ENCODE data around the gene AKT1.

The AKT1 gene

GRCh38 chr14:104798300-104799243 lies 3.0 kb upstream of the AKT1 start:
- FAIRE-seq: peak; percentile 3

GRCh38 chr14:104797115-104798044 lies 1.8 kb upstream of the AKT1 start:
- FAIRE-seq: no peak

GRCh38 chr14:104796687-104797081 lies 1.1 kb upstream of the AKT1 start:
- no peak for FAIRE-seq

DNA sequence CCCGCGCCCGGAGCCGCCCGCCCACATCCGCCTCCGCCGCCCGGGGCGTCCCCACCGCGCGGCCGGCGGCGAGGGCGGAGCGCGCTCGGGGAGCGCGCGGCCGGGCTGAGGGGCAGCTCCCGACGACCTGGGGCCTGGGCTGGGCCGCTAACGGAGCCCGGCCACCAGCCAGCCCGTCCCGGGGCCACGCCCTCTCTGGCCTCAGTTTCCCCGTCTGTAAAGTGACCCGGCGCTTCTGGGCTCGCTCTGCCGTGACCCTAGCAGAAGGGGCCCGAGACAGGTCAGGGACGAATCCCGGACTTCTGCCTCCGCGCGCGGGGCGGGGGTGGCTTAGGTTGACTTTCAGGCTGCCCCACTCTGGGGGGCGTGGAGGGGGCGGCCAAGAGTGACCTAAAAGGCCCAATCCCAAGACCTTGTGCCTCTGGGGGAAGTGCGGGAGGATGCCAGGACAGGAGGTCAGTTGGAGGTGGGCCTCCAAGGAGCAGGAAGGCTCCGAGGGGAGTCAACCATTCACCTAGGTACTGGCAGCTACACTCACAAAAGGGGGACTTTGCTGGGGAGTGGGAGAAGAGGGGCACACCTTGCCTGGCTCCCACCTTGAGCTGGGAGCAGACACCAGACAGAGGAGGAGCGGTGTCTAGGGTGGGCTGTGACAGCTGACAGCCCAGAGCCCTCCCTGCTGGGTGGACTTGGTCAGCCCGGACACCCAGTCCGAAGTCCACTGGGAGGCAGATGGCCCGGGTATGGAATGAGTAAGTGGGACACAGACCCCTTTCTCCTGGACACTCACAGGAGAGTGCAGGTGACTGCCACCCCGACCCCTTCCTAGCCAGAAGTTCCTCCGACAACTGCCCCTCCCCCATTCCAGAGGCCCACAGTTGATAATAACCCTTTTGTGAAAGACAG lies 486 bp upstream of the AKT1 start:
- FAIRE-seq: no peak

DNA sequence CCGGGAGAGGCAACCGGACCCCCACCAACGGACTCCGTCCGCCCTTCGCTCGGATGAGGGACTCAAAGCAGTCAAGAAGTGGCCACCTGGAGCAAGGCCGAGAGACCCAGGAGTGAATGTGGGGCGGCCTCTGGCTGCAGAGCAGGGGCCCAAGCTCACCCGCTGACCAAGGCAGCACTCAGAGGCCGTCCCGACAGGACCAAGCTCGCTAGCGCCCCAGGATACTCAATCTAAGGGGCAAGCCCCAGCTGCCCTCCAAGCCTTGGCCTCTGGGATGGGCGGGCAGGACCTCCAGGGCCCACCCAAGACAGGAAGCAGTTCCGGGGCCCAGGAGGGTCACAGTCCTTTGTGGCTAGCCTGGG lies 936 bp downstream of the AKT1 start:
- no peak for FAIRE-seq

- FAIRE-seq: peak; percentile 89
Observed at GRCh38 chr14:104794099-104794498, 1.4 kb downstream of the AKT1 start.

DNA sequence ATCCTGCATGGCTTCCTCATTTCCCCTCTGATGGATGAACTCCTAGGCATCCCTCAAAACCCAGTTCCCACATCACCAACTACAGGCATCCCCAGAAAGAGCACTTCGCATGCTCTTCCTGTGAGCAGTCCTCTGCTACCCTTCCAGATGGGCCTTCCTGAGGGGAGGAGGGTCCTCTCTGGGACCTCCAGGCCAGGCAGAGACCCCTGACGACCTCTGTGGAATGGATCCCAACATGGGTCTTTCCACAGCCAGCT lies 1.9 kb downstream of the AKT1 start:
- FAIRE-seq: no peak

DNA sequence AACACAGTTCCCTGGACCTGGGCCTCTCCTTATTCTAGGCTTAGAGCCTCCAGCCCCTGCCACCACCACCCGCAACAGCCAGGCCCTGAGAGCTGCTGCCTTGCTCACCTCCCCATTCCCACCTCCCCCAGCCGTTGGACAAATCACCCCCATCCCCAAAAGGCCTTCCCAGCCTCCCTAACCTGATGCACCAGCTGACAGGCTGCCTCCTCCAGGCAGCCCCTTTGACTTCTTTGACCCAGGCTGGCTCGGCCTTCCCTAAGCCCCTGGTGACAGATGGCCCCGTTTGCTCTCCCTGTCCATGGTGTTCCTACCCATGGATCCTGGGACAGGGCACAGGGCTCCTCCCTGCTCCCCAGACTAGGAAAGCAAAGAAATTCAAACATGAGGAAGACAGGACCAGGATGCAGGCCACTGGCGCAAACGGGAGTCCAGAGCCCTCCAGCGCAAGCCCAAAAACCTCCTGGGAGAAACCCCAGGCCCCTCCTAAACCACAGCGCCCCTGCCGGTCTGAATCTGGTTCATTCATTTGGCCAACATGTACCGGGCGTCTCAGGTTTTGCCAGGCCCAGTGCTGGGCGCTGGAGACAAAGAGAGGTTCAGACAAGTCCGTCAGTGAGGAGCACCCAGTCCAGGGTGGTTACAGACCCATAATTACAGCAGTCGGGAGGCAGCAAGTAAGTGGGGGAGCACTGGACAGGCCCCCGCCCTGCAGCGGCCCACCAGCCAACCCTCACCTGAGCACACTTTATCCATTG lies 2.4 kb downstream of the AKT1 start:
- no peak for FAIRE-seq

DNA sequence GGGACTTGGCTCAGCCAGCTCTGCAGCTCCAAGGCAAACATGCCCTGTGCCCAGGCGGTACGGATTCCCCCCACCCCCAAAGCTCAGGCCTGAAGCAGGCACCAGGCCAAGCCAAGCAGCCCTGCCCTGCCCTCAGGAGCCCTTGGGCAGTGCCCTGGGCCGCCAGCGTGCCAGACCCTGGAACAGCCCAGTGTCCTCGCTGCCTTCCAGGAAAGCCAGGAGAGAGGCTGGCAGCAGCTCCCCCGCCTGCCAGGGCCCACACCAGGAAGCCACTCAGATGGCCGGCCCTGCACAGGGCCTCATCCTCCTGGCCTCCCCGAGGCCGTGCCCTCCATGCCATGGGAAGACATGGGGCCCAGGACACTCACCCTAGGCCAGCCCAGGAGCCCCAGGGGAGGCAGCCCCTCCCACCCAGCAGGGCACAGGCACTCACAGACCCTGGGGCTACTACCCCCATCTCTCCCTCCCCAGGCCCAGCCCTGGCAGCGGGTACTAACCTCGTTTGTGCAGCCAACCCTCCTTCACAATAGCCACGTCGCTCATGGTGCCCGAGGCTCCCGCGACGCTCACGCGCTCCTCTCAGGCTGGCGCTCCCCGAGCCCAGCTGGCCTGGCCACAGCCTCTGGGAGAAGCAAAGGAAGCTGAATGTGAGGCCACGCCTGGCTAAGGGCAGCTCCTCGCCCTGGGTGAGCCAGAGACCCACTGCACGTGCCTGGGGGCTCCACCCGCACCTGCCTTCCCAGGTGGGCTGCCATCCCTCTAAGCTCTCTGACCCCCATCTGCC lies 3.3 kb downstream of the AKT1 start:
- FAIRE-seq: no peak

DNA sequence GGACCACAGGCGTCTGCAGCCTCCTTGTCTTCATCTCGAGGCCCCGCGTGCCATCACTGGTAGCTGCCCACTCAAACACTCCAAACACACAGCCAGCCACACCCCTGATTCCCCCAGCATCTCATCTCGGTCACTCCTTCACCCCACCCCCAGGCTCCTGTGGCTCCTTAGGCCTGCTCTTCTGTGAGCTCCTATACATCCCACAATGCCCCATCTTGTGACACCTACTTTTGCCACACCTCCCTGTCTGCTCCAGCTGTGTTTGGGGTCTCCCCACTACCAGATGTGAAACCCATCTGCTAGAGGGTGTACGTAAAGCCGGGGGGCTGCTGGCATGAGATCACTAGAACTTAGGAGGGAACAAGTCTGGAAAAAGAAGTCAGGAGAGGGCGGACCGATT lies 4.1 kb downstream of the AKT1 start:
- FAIRE-seq: no peak

GRCh38 chr14:104789752-104790743 lies 5.5 kb downstream of the AKT1 start:
- FAIRE-seq: no peak

GRCh38 chr14:104788873-104789663 lies 6.5 kb downstream of the AKT1 start:
- FAIRE-seq: no peak

DNA sequence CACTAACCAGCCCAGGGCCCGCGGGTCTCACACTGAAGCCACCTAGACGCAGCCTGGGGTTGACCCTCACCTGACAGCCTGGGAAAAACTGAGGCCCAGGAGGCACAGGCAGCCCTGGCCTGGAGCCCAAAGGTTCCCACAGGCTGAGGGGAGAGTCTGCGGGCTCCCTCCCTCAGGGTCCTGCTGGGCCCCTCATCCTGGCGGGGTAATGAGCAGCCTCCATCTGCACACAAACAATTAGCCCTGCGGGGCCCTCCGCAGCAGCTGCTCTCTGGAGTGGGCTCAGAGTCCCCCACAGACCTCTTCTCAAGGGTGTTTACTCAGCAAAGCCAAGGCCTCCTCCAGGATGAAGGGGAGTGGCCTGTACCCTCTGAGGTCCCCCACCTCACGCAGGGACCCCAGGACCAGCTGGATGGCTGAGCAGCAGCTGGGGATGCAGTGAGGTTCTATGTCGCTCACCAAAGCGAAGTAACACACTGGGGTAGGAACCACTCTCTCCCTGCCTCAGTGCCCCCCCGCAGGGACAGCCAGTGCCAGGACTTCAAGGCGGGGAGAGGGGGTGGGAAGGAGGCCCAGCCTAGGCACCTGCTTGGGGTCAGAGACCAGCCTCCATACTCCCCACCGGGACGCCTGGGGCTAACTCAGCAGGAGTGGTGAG lies 7.3 kb downstream of the AKT1 start:
- no peak for FAIRE-seq

DNA sequence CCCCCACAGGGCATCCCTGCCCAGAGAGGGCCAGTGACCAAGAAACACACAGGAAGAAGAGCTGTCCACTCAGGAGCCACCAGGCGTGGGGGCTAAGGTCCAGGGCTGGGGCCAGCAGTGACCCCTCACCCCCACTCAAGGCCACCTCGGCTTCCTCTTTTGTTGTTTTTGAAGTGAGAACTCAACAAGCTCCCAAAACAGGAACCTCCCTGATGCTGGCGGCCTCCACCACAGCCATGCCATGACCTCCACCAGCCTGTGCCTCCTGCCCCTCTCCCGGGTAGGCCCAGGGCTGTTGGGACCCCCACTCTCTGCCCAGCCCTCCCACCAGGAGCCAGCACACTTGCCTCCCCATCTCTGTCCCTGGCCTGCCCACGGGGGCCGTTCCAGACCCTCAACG lies 7.8 kb downstream of the AKT1 start:
- no peak for FAIRE-seq

DNA sequence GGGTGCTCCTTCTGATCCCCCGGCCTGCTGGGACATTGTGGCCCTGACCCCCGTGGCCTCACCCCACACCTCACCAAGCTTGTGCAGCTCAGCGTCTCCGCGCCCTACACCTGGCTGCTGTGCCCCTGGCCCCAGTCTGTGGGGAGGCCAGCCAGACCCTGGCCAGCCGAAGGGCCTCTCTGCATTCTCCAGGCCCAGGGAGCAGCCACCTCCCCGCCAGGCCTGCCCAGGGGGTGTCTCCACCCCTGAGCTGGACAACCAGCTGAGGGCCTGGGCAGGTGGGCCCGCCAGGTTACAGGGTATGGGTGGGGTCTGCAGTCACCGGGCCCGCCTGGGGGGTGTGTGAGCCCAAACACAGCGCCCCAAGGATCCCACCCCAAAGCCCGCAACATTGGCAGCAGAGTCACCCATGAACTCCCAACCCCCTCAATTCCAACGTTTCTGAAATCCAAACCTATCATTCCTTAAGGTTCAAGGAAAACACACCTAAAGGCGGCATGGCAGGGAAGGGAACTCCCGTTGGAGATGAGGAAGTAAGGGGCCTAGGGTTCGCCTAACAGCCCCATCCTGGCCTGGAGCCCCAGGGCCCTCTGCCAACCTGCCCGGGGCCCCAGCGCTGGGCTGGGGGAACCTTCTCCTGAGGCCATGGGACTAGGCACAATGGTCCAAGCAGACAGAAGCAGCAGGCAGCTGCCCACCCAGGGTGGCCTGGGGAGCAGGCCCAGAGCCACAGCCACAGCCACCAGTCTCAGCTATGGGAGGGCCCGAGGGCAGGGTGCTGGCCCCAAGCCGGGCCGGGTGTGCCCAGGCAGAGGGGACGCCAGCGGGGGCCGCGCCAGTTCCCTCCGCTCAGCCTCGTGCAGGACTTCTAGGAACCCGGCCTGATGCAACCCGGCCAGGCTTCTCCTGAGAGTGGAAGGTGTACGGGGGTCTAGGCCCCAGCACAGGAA lies 8.5 kb downstream of the AKT1 start:
- FAIRE-seq: no peak

DNA sequence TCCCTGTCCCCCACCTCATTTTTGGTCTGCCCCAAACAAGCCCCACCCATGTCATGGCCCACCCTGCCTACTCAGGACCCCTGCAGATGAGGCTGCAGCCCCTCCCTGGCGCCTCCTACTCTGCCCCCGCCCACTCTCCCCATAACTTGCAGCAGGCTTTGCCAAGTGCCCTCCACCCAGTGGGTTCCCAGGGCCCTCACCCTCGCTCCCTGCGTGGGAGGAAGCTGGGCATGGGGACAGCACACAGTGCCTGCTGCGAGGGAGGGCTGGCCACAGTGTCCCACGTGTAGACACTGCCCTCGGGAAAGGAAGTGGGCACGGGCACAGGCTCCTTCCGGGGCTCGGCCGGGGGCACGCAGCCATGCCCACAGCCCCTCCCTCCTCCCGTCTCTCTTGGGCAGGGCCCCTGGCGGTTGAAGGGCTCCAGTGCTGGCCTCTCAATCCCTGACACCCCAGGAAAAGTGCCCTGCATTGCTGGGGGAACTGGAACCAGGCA lies 9.4 kb downstream of the AKT1 start:
- no peak for FAIRE-seq

DNA sequence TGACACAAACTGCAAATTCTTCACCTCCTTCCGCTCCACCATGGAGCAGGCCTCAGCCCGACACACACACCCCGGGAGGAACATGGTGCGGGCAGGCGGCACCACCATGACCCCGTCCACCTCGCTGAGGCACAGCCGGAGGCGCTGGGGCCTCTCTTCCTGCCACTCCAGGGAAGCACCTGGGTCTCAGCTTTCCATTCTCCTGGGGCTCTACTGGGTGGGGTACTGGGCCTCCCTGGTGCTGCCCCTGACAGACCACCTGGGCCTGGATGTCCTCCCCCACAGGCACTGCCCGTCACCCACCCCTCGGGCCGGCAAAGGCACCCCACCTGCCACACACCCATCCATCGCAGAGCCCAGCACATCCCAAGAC lies 9.9 kb downstream of the AKT1 start:
- FAIRE-seq: no peak
